GM10847 (cell line): ENCODE measurements around the gene RTEL1.

Experiments used
- POLR2A ChIP-seq: IDR thresholded peaks from 2 replicates; pipeline ENCODE4 v1.6.1; 2011; ENCODE audit not compliant: insufficient read length; ENCODE audit errors: extremely low read depth

RTEL1 gene

DNA sequence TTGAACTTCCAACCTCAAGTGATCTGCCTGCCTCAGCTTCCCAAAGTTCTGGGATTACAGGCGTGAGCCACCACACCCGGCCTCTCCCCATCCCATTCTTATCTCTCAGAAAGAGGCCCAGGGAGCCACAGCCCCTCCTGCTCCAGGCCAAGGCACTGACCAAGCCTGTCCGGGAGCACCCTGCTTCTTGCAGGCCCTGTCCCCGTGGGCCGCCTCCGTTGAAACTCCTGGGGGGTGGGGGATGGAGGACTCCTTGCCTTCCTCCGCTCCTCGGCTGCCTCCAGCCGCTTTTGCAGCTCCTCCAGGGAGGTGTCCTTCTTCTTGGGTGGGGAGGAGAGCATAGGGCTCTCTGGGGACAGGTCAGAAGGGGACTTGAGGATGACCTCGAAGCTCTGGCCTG, 14.6 kb upstream of the RTEL1 start:
- TF ChIP-seq POLR2A = no peak

DNA sequence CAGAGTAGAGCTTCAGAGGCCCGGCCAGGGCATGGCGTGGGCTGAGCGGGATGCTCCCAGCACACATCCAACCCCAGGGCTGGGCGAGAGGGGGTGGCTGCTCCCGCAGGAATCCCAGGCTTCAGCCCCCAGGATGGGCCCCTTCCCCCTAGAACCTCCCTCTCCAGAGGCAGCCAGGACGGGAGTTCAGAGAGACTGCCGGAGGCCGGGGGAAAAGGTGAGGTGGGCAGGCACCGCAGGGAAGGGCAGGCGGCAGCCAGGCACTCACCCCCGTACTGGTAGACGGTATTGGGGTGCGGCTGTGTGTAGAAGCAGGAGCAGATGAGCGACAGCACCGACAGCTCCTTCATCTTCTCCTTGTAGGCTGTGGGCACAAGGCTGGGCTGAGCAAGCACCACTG, 14.2 kb upstream of the RTEL1 start:
- no peak for TF ChIP-seq POLR2A

DNA sequence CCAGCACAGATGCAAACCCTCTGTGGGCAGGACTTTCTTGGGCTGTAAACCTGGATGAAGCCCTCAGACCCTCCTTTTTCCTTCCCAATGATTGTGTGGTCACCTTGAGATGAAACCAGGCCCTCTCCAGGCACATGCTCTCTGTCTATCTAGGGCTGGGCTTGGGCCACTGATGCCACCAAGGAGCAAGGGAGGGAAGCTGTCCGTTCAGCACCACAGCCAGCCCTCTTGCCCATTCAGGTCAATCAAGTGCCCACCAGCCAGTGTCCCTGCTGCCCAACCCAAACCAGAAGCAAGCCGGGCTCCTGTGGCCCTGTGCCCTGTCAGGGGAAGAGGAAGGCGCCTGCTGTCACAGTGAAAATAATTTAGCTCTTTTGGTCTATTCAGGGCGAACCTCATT, 12.9 kb upstream of the RTEL1 start:
- TF ChIP-seq POLR2A = no peak

DNA sequence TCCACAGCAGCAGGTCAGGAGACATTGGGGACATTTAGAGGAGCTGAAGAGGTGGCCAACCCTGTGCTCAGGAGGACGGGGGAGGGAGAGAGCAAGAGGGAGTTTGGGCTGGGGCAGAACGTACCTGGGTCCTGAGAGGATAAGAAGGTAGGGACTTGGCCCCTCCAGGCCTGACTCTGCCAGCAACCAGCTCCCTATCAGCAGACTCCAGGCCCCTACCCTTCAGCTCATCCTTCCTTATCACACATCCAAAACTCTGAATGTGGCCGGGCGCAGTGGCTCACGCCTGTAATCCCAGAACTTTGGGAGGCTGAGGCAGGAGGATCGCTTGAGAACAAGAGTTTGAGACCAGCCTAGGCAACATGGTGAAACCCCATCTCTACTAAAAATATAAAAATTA, 9.9 kb upstream of the RTEL1 start:
- TF ChIP-seq POLR2A = no peak

DNA sequence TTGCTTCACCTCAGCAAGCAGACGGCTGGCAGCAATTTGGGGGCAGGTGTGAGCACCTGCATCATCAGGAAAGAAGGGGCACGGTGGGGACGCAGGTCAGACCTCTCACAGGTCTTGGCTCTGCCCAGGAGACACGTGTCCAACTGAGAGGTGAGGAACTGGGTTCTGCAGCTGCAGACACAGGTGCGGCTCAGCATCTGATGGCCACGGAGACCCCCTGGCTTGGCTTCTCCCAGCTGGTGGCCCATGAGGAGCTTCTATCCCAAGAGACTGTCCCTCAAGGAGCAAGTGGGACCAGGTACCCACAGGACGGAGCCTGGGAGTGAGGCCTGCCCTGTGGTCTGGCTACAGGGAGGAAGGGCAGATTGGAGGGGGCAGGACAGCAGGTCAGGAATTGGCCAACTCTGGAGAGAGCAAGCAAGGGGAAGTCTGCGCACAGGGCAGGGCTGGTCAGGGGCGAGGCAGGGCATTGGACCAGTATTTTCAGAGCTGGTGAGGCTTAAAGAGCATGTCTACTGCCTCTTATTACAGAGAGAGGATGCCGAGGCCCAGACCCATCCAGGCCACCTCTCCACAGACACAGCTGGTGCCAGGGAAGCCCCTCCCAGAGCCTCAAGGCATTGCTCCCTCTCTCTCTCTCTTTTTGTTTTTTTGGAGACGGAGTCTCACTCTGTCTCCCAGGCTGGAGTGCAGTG, 9.1 kb upstream of the RTEL1 start:
- no peak for TF ChIP-seq POLR2A

DNA sequence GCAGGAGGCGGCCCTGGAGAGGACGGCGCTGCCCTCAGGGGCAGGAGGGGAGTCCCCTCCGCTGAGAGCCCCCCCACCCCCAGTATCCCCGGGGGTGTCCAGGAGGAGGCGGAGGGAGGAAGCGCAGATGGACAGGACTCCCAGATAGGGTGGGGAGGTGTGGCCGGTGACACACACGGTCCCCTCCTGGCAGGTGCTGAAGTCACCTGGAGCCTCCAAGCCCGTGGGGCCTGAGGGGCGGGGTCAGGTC, 6.2 kb upstream of the RTEL1 start:
- TF ChIP-seq POLR2A = no peak

DNA sequence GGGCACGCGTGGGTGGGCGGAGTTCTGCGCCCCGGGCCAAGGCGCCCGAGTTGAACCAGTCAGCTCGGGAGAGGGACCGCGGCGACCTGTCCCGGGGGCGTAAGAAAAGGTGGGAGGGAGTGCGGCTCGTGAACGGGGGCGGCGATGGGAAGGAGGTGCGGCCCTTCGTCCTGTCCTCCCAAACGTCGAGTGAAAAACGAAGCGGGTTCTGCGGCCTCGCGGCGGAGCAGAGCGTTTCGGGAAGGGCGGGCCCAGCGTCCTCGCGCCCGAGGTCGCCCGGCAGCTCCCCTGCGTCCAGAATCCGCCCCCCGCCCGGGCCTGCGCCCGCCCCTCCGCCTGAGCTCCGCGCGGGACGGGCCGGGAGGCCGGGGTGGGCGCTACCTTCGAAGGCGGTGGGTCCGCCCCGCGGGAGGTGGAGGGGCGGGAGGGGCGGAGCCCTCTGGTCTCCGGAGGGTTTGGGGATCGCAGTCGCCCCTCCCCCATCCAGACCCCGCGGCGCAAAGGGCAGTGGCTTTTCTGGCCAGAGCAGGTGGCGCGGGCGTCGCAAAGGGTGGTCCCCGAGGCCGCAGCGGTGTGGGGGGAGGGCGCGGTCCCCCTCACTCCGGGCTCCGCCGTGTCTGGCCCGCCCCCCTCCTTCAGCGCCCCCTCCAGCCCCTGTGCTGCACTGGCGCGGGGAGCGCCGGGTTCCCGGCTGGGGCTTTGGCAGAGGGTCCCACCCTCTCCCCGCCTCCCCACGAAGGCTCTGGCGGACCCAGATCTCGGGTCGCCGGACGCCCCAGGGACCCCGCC, 5.7 kb upstream of the RTEL1 start:
- TF ChIP-seq POLR2A = no peak

DNA sequence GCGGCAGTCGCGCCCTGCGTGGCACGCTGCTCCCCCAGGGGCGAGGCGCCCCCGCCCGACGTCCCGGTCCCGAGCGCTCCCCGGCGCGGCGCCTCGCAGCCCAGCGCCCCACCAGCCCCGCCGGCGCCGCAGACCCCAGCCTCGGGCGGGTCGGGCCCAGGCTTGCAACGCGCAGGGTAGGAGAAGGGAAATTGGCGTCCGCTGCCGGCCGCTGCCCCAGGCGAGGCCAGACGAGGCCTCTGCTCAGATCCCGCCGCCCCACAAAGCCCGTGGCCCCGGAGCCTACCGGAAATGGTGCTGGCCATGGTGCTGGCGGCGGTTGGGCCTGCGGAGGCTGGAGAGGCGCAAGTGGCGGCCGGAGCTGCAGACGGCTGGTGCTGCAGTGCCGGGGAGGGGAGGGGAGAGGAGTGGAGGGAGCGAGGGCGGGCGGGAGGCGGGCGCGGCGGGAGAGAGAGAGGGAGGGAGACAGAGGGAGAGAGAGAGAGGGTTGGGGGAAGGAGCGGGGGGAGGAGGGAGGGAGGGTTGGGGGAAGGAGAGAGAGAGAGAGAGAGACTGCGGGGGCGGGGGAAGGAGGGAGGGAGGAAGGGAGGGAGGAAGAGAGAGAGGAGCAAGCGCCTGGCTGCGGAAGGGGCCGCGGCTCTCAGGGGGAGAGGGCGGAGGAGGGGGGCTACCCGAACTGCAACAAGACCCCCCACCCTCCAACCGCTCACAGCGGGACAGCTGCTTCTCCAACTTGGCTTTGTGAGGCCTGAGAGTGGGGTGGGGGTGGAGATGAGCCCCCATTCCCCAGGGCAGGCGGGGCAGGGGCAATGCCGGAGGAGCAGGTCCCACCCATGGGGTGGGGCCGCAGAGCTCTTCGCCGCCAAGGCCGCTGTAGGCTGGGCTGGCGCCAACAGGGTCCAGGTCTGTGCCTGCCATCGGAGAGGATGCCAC, 4.8 kb upstream of the RTEL1 start, which contains the start of gene STMN3:
TSS of gene STMN3 (minus strand) at position 384 of the 933 bp plus-strand sequence. CDS start at position 305, 79 bp downstream.
- no peak for TF ChIP-seq POLR2A

DNA sequence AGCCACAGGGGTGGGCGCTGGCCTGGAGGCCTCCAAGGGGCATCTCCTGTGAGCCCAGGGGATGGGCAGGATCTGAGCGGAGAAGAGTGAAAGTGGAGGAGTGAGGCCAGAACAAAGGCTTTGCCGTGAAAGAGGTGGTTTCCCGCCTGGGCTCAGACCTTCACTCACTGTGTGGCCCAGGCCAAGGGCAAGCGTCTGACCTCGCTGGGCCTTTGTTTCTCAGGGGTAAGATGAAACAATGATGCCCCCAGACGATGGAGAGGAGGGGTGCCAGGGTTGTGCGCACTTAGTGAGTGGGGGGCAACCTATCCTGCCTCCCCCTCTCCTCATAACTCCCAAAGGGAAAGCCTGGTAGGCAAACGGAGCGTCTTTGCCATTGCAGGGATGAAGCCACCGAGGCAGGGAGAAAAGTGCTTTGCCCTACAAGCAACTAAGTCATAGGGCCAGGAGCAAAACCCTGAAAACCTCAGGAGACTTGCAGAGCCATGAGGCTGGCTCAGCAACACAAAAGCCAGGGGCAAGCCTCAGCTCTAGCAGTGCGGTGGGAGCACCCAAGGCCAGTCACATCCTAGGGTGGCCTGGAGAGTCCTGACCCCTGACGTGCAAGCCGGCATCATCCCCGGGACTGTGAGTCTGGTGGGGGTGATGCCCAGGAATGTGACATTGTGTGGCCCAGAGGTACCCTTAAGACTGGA, 4.0 kb upstream of the RTEL1 start:
- TF ChIP-seq POLR2A = no peak

DNA sequence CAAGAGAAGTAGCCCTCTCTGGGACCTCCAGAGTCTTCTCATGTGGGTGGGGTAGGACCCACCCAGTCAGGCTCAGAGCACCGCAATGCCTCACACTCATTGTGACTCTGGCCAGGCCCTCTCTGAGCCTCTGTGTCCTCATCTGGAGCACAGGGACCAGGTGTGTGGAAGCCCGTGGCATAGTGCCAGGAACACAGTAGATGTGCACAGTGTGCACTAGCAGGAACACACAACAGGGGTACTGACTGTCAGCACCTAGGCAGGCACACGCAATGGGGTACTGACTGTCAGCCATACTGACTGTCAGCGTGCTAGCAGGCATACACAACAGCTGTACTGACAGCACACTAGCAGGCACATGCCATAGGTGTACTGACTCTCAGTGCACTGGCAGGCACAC, 2.9 kb upstream of the RTEL1 start:
- TF ChIP-seq POLR2A = no peak

DNA sequence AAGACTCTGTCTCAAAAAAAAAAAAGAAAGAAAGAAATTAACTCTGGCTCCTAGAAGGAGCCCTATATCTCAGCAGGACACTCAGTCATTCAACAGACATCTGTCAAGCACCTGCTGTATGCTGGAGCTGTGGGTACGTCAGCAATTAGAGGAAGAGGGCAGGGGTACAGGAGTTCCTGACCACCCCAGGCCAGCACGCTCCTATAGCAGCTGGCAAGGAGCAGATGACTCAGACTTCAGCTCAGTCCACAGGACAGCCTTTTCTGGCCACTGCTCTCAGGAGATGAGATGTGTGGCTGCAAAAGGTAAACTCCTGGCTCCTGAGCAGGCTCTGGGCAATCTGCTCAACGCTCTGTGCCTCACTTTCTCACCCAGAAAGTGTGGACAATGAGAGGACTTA, 1.7 kb upstream of the RTEL1 start:
- no peak for TF ChIP-seq POLR2A

DNA sequence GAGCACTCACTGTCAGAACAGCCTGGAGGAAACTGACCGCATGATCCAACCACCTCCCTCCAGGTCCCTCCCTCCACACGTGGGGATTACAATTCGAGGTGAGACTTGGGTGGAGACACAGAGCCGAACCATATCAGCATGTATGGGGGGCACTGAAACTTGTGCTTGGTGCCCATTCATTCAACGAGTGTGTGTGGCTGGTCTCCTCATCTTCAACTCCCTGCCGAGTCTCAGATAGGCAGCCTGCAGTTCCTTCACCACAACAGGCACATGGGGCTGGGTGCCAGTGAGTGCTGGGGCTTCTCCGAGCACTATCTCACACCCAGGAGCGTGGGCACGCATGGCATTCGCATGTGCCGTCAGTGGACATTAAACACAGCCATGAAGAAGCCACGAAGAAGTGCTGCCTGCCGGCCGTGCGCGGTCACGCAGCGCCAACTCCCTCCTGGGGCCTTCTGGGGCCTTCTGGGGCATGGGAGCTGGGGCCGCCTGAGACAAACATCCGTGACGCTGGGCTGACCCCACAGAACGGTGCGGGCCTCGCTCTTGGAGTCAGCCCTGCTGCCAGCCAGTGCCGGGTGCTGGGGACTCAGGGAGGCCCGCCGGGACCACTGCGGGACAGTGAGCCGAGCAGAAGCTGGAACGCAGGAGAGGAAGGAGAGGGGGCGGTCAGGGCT, 714 bp upstream of the RTEL1 start:
- TF ChIP-seq POLR2A = no peak

DNA sequence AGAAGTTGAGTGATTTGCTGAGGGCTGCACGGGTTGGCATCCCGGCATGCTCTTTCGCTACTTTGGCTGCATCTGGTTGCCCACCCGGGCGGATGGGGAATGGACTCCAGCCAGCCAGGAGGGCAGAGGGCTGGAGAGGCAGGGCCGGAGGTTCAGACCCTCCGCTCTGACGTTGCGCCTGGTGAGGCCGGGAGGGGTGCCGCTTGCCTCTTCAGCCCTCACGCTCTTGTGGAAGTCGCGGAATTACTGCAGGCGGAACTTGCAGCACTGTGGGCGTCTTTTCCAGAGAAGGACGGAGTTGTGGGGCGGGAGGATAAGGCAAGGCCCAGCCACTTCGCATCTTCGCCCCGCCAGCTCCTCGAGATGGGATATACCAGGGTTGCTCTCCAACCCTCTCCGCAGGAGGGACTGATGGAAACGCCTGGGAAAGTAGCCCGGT, 656 bp downstream of the RTEL1 start:
- no peak for TF ChIP-seq POLR2A

DNA sequence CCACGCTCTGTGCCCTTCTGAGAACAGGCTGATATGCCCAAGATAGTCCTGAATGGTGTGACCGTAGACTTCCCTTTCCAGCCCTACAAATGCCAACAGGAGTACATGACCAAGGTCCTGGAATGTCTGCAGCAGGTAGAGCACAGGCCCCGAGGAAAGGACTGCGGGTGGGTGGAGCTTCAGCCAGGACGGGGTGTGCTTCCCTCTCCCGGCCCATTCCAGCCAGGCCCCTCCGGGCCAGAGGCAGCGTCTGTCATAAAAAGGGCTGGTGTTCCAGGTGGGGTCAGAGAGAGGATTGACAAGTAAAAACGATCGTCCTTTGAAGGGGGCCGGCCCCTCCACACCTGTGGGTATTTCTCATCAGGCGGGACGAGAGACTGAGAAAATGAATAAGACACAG, 1.3 kb downstream of the RTEL1 start:
- TF ChIP-seq POLR2A = no peak

DNA sequence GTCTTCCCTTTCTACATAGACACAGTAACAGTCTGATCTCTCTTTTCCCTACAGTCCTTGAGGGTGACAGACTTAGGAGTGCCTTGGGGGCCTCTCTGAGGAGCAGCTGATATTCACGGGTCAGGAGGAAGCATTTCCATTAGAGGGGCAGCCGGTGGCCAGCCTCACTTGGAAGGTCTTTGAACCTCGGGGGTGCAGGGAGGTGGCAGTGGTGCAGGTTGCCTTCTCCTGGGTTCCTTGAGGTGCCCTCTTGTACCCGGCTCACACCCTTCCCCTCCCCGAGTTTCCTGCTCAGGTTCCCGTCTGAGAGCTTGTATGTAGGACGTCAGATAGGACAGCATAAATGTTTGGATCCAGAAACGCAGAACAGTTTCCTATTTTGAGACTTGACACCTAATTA, 2.5 kb downstream of the RTEL1 start:
- TF ChIP-seq POLR2A = no peak
